H1 (cell line): ENCODE data around the gene HID1. TPM values are rescaled to one million over a fixed set of nuclear protein-coding genes. Genes with fewer than 3 reads are reported as not detected.

Experiments used
- CTCF ChIA-PET: fragments of 300-600 bp; sonication (Branson Sonifier 250); formaldehyde crosslinking; loops from one replicate; lab custom pipeline; 2021; ENCODE audit not compliant: partially characterized antibody; lab: Charles Lee
- POLR2A ChIA-PET: fragments of 300-600 bp; sonication (Branson Sonifier 250); formaldehyde crosslinking; loops from one replicate; lab custom pipeline; 2021; ENCODE audit warnings: inconsistent platforms; ENCODE audit not compliant: partially characterized antibody; lab: Charles Lee
- DNase-seq, 2 experiments: peaks; one replicate each; pipeline versions ENCODE4 v3.0.0 to v3.0.0-alpha.2; 2010 to 2022; ENCODE audit warnings: low spot score in 2 of 2, low read depth in 1 of 2, mixed read lengths in 1 of 2
- FAIRE-seq: peaks from 2 replicates; lab custom pipeline; 2011; peaks lifted over from hg19 to GRCh38; lab: Jason Lieb, UNC
- H2AFZ ChIP-seq: 2 replicates; pipeline ENCODE4 v1.8.1; 2012; ENCODE audit warnings: low read length, inconsistent platforms
- H2AK5ac ChIP-seq: 2 replicates; pipeline ENCODE4 v1.6.1; 2013; ENCODE audit warnings: low read depth, low read length
- H2BK120ac ChIP-seq: replicated peaks from 2 replicates; pipeline ENCODE3; 2013; ENCODE audit warnings: low read depth, low read length, inconsistent platforms
- H2BK12ac ChIP-seq: 2 replicates; pipeline ENCODE4 v1.6.1; 2013; ENCODE audit warnings: low read depth, low read length
- H2BK15ac ChIP-seq: 2 replicates; pipeline ENCODE4 v1.6.1; 2013; ENCODE audit warnings: low read length
- H2BK20ac ChIP-seq: 2 replicates; pipeline ENCODE4 v1.6.1; 2013; ENCODE audit warnings: low read length
- H2BK5ac ChIP-seq: 2 replicates; pipeline ENCODE4 v1.6.1; 2013; ENCODE audit warnings: low read depth, low read length
- H3K14ac ChIP-seq: 2 replicates; pipeline ENCODE4 v1.6.1; 2013; ENCODE audit warnings: inconsistent platforms; ENCODE audit not compliant: insufficient read length
- H3K18ac ChIP-seq: 2 replicates; pipeline ENCODE4 v1.6.1; 2013; ENCODE audit warnings: low read length; ENCODE audit errors: extremely low read depth
- H3K23ac ChIP-seq: 2 replicates; pipeline ENCODE4 v1.6.1; 2013; ENCODE audit warnings: inconsistent platforms; ENCODE audit not compliant: insufficient read length
- H3K23me2 ChIP-seq: 2 replicates; pipeline ENCODE4 v1.6.1; 2013; ENCODE audit warnings: low read depth, low read length
- H3K27ac ChIP-seq: 2 replicates; pipeline ENCODE4 v1.6.1; 2011; ENCODE audit warnings: low read depth, low read length, inconsistent platforms
- H3K27me3 ChIP-seq, 4 experiments: replicated peaks in 1 of 4; 1 replicate in 1 of 4; 2 replicates in 3 of 4; pipeline versions ENCODE4 v1.6.1 to v1.8.1; 2011 to 2013; ENCODE audit warnings: low read length in 3 of 4, mild to moderate bottlenecking in 3 of 4, inconsistent platforms in 2 of 4, mixed read lengths in 2 of 4, moderate library complexity in 1 of 4; ENCODE audit not compliant: control insufficient read depth in 3 of 4, insufficient read depth in 3 of 4; ENCODE audit errors: extremely low read depth in 1 of 4
- H3K36me3 ChIP-seq, 4 experiments: 2 replicates each; pipeline versions ENCODE4 v1.6.1 to v1.8.1; 2011 to 2013; ENCODE audit warnings: mild to moderate bottlenecking in 4 of 4, low read length in 3 of 4, moderate library complexity in 2 of 4, control low read depth in 1 of 4, inconsistent platforms in 1 of 4; ENCODE audit not compliant: insufficient read depth in 4 of 4, control insufficient read depth in 2 of 4
- H3K4ac ChIP-seq: replicated peaks from 2 replicates; pipeline ENCODE3; 2013; ENCODE audit warnings: low read length, low read depth, mixed read lengths, inconsistent platforms; ENCODE audit not compliant: insufficient read length
- H3K4me1 ChIP-seq, 4 experiments: replicated peaks in 1 of 4; 1 replicate in 1 of 4; 2 replicates in 3 of 4; pipeline versions ENCODE4 v1.6.1 to v1.8.1; 2011 to 2013; ENCODE audit warnings: low read length in 3 of 4, inconsistent platforms in 2 of 4, mixed read lengths in 1 of 4; ENCODE audit not compliant: insufficient read depth in 4 of 4, control insufficient read depth in 3 of 4
- H3K4me2 ChIP-seq, 2 experiments: 2 replicates each; pipeline versions ENCODE4 v1.6.1 to v1.8.1; 2011 to 2013; ENCODE audit warnings: low read depth in 2 of 2, low read length in 2 of 2, control low read depth in 1 of 2, inconsistent platforms in 1 of 2, mild to moderate bottlenecking in 1 of 2; ENCODE audit not compliant: insufficient read depth in 1 of 2
- H3K4me3 ChIP-seq, 4 experiments: fragments of 200-600, 300-600 bp in 1 of 4; sonication (generic), shearing (Covaris generic), sonication (Bioruptor Twin) in 1 of 4; 2 replicates each; pipeline versions ENCODE4 v1.5.1 to v1.8.1; 2011 to 2016; ENCODE audit warnings: low read length in 4 of 4, low read depth in 3 of 4, control low read depth in 2 of 4, inconsistent platforms in 2 of 4, mild to moderate bottlenecking in 2 of 4, mixed read lengths in 1 of 4, moderate library complexity in 1 of 4; ENCODE audit not compliant: insufficient read depth in 2 of 4; ENCODE audit errors: extremely low read depth in 1 of 4
- H3K56ac ChIP-seq: replicated peaks from 2 replicates; pipeline ENCODE3; 2013; ENCODE audit warnings: low read depth, mild to moderate bottlenecking, mixed read lengths, low read length, inconsistent platforms; ENCODE audit not compliant: insufficient read length
- H3K79me1 ChIP-seq: 2 replicates; pipeline ENCODE4 v1.6.1; 2013; ENCODE audit warnings: low read depth, low read length, control low read depth
- H3K79me2 ChIP-seq, 2 experiments: 2 replicates each; pipeline versions ENCODE4 v1.6.1 to v1.8.1; 2012 to 2013; ENCODE audit warnings: low read length in 2 of 2, mild to moderate bottlenecking in 2 of 2, inconsistent platforms in 1 of 2; ENCODE audit not compliant: insufficient read depth in 2 of 2, control insufficient read depth in 1 of 2
- H3K9ac ChIP-seq, 4 experiments: replicated peaks in 1 of 4; 1 replicate in 1 of 4; 2 replicates in 3 of 4; pipeline versions ENCODE4 v1.6.1 to v1.8.1; 2011 to 2013; ENCODE audit warnings: low read depth in 3 of 4, low read length in 3 of 4, control low read depth in 2 of 4, mild to moderate bottlenecking in 2 of 4, moderate library complexity in 2 of 4, inconsistent platforms in 1 of 4; ENCODE audit errors: extremely low read depth in 1 of 4
- H3K9me3 ChIP-seq, 2 experiments: 2 replicates each; pipeline versions ENCODE4 v1.6.1 to v1.8.1; 2012 to 2013; ENCODE audit warnings: mild to moderate bottlenecking in 2 of 2, moderate library complexity in 2 of 2, control low read depth in 1 of 2, inconsistent platforms in 1 of 2, low read depth in 1 of 2, low read length in 1 of 2, mixed read lengths in 1 of 2; ENCODE audit not compliant: insufficient read depth in 2 of 2
- H4K20me1 ChIP-seq, 2 experiments: replicated peaks in 1 of 2; 2 replicates each; pipeline versions ENCODE3 to v1.8.1; 2011 to 2013; ENCODE audit warnings: inconsistent platforms in 2 of 2, low read length in 2 of 2, mild to moderate bottlenecking in 1 of 2; ENCODE audit not compliant: insufficient read depth in 2 of 2, control insufficient read depth in 1 of 2
- H4K5ac ChIP-seq: 2 replicates; pipeline ENCODE4 v1.6.1; 2013; ENCODE audit warnings: low read length, low read depth, mixed read lengths, inconsistent platforms; ENCODE audit not compliant: insufficient read length
- H4K8ac ChIP-seq: 2 replicates; pipeline ENCODE4 v1.8.0; 2013; ENCODE audit warnings: mild to moderate bottlenecking, moderate library complexity, low read length, inconsistent platforms; ENCODE audit not compliant: insufficient read depth; ENCODE audit errors: extremely low read depth
- H4K91ac ChIP-seq: replicated peaks from 2 replicates; pipeline ENCODE3; 2013; ENCODE audit warnings: low read length, mixed read lengths, inconsistent platforms; ENCODE audit not compliant: insufficient read length
- ATF2 ChIP-seq: IDR thresholded peaks from 2 replicates; pipeline ENCODE4 v1.6.1; 2012; ENCODE audit warnings: low read length, inconsistent platforms
- CEBPB ChIP-seq: IDR thresholded peaks from 2 replicates; pipeline ENCODE4 v1.6.1; 2012; ENCODE audit warnings: low read depth, low read length
- CHD2 ChIP-seq: IDR thresholded peaks from 2 replicates; pipeline ENCODE4 v1.6.1; 2012; ENCODE audit warnings: low read length, improper control_type of control experiment
- KDM4A ChIP-seq: IDR thresholded peaks from one replicate; pipeline ENCODE4 v1.7.1; 2012; ENCODE audit warnings: low read depth, mild to moderate bottlenecking, moderate library complexity, low read length, inconsistent platforms; ENCODE audit not compliant: severe bottlenecking
- NANOG ChIP-seq: IDR thresholded peaks from 2 replicates; pipeline ENCODE4 v1.6.1; 2011; ENCODE audit warnings: low read length, low read depth, mild to moderate bottlenecking, inconsistent platforms; ENCODE audit not compliant: insufficient read depth, poor library complexity, severe bottlenecking
- POLR2AphosphoS5 ChIP-seq: IDR thresholded peaks from 2 replicates; pipeline ENCODE4 v1.6.1; 2011; ENCODE audit warnings: low read depth, low read length
- RAD21 ChIP-seq, 2 experiments: IDR thresholded peaks in 1 of 2; conservative IDR thresholded peaks in 1 of 2; 2 replicates each; pipeline ENCODE4 v1.6.1; 2011; ENCODE audit warnings: low read depth in 2 of 2, low read length in 2 of 2, improper control_type of control experiment in 1 of 2, inconsistent platforms in 1 of 2, mild to moderate bottlenecking in 1 of 2, moderate library complexity in 1 of 2
- RXRA ChIP-seq: IDR thresholded peaks from 2 replicates; pipeline ENCODE4 v1.6.1; 2011; ENCODE audit warnings: low read depth, mild to moderate bottlenecking, low read length, moderate library complexity; ENCODE audit not compliant: insufficient read depth
- SIRT6 ChIP-seq: IDR thresholded peaks from one replicate; pipeline ENCODE4 v1.7.1; 2012; ENCODE audit warnings: low read length, inconsistent platforms
- SIX5 ChIP-seq: IDR thresholded peaks from 2 replicates; pipeline ENCODE4 v1.6.1; 2011; ENCODE audit warnings: mild to moderate bottlenecking, low read depth, low read length
- SP4 ChIP-seq: IDR thresholded peaks from 2 replicates; pipeline ENCODE4 v1.6.1; 2012; ENCODE audit warnings: low read length, inconsistent platforms
- YY1 ChIP-seq: IDR thresholded peaks from 2 replicates; pipeline ENCODE4 v1.6.1; 2011; ENCODE audit warnings: low read depth, mild to moderate bottlenecking, low read length
- ZNF274 ChIP-seq: IDR thresholded peaks from 2 replicates; pipeline ENCODE4 v1.7.0; 2012; ENCODE audit warnings: low read length, borderline replicate concordance; ENCODE audit errors: extremely low read depth
- WGBS, 2 experiments: shearing (Covaris generic) in 1 of 2; methylation state at CpG; one replicate each; pipeline versions ENCODE4 v1.1.6 to v1.1.7; 2013 to 2015; ENCODE audit warnings: low lambda C conversion rate in 2 of 2, mixed read lengths in 2 of 2, inconsistent platforms in 1 of 2, low coverage in 1 of 2, missing lambda C conversion rate in 1 of 2; ENCODE audit not compliant: insufficient replicate concordance in 2 of 2, insufficient coverage in 1 of 2, insufficient read length in 1 of 2; ENCODE audit errors: extremely low coverage in 1 of 2, missing lambda C conversion rate in 1 of 2; 5-methylcytosine and 5-hydroxymethylcytosine counted together
- polyA plus RNA-seq, 7 experiments: library from polyadenylated mRNA; depleted of rRNA in 3 of 7; stranded (reverse) in 5 of 7; unstranded in 2 of 7; fragments of >200 nt in 5 of 7; fragments of 200-250 nt in 2 of 7; gene quantifications; 1 replicate in 5 of 7; 2 replicates in 1 of 7; 4 replicates in 1 of 7; pipeline versions ENCODE4 v1.2.1 to v1.2.3, GENCODE V29; 2011 to 2013; ENCODE audit warnings: missing spikeins in 2 of 7, mixed read lengths in 2 of 7
- total RNA-seq: library from RNA; stranded (reverse); fragmentation: NEBNext Ultra II Directional; extraction: Animal tissue kit (Norgen Biotek cat#: 25700); gene quantifications from 2 replicates; pipeline ENCODE4 v1.2.1, GENCODE V29; 2021

HID1 gene
- total and polyA plus RNA-seq, 2 of the 8 experiments (the other 6 are each of a cell fraction or from before 2014, with no cell fraction given) = 15.1 to 25.9 TPM

DNA sequence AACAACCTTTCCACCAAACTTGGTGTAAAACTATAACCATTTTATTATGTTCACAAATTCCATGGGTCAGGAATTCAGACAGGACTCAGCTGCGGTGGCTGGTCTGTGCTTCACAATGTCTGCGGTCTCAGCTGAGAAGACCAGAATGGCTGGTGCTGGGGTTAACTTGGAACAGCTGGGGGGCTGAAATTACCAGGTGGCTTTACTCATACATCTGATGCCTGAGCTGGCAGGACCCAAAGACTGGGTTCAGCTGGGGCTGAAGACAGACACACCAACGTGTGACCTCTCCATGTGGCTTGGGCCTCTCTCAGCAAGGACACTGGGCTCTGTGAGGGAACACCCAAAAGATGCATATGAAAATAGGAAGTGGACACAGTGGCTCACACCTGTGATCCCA is 5.7 kb upstream of the HID1 start:
- no peak overlapping the region for H2BK20ac ChIP-seq
- no peak overlapping the region for H4K91ac ChIP-seq
- H3K4me2 ChIP-seq = no peak overlapping the region
- H3K23me2 ChIP-seq = peaks cover 8% of the 10 kb centered on the region; the same call in 1 of the 2 replicates
- no peak overlapping the region for H3K4me3 ChIP-seq
- 90% methylated on average over 3 of the region's 3 CpGs; no CpG with 5 or more reads in 1 of the 2 experiments for WGBS, 2 experiments
- H3K14ac ChIP-seq = no peak overlapping the region
- no peak overlapping the region for H2BK120ac ChIP-seq
- H3K79me1 ChIP-seq = no peaks in the 10 kb centered on the region; the same call in 1 of the 2 replicates
- no peak overlapping the region for H3K23ac ChIP-seq
- no peak overlapping the region for H3K56ac ChIP-seq
- no peak overlapping the region for H2BK12ac ChIP-seq
- no peak overlapping the region for H3K4ac ChIP-seq
- H2AFZ ChIP-seq = no peak overlapping the region
- H3K79me2 ChIP-seq = no peaks in the 10 kb centered on the region
- no peak overlapping the region for H4K5ac ChIP-seq
- DNase-seq (no peak), FAIRE-seq (no peak)
- H4K20me1 ChIP-seq = no peaks in the 10 kb centered on the region
- H3K27ac ChIP-seq = no peak overlapping the region
- H3K9me3 ChIP-seq = no peaks in the 10 kb centered on the region
- no peaks in the 10 kb centered on the region for H3K36me3 ChIP-seq
- peaks cover 6 to 22% (median 19%) of the 10 kb centered on the region in 4 experiments for H3K27me3 ChIP-seq
- H3K9ac ChIP-seq = no peak overlapping the region
- peaks cover 4 to 7% (median 5%) of the 10 kb centered on the region in 4 experiments for H3K4me1 ChIP-seq
- no peak overlapping the region for H4K8ac ChIP-seq
- CTCF ChIA-PET = interaction anchor here (0.9 to 5.8 kb wide), 5 partner anchors 10 to 282 kb away, joined by 3 to 30 read pairs (median 3); partner anchors contain the start of gene CDR2L
- no peak overlapping the region for H2BK5ac ChIP-seq
- no peak overlapping the region for H2BK15ac ChIP-seq
- no peak overlapping the region for H3K18ac ChIP-seq
- H2AK5ac ChIP-seq = no peak overlapping the region
- POLR2A ChIA-PET = interaction anchor here (1.5 kb wide), 1 partner anchor 9 kb away, joined by 3 read pairs; the partner anchor contains the start of gene CDR2L
- TF ChIP-seq YY1 = no peak
- no peak for TF ChIP-seq RXRA
- no peak for TF ChIP-seq SP4
- no peak for TF ChIP-seq CEBPB
- TF ChIP-seq POLR2AphosphoS5 = no peak
- TF ChIP-seq KDM4A = no peak
- TF ChIP-seq SIRT6 = no peak
- TF ChIP-seq ATF2 = no peak
- no peak for TF ChIP-seq ZNF274
- no peak for TF ChIP-seq CHD2
- no peak for TF ChIP-seq SIX5
- TF ChIP-seq RAD21 (IDR thresholded peaks at IDR 0.05 in 1 of 2, conservative IDR thresholded peaks at IDR 0.05 in 1 of 2; ENCODE audit: low read depth in 2 of 2, low read length in 2 of 2) = no peak
- no peak for TF ChIP-seq NANOG
